Sigmoid colon (tissue), 4 donors: ENCODE measurements around the gene BRF1.

Experiments
- CTCF ChIP-seq, 4 experiments: fragments of 450-650 bp in 3 of 4; fragments of 200-600 bp in 1 of 4; IDR thresholded peaks; one replicate each; pipeline ENCODE4 v1.5.1; 2016 to 2019; ENCODE audit warnings: antibody characterized with exemption in 4 of 4, mild to moderate bottlenecking in 3 of 4, moderate library complexity in 2 of 4
- POLR2A ChIP-seq, 2 donors: fragments of 450-650 bp; IDR thresholded peaks; one replicate each; pipeline ENCODE4 v1.6.1; 2016; ENCODE audit warnings: antibody characterized with exemption in 2 of 2, mild to moderate bottlenecking in 2 of 2, moderate library complexity in 2 of 2
- POLR2AphosphoS5 ChIP-seq, 4 donors: sonication (generic); formaldehyde crosslinking; IDR thresholded peaks; one replicate each; pipeline ENCODE4 v1.6.1; 2017; ENCODE audit warnings: antibody characterized with exemption in 4 of 4

DNA sequence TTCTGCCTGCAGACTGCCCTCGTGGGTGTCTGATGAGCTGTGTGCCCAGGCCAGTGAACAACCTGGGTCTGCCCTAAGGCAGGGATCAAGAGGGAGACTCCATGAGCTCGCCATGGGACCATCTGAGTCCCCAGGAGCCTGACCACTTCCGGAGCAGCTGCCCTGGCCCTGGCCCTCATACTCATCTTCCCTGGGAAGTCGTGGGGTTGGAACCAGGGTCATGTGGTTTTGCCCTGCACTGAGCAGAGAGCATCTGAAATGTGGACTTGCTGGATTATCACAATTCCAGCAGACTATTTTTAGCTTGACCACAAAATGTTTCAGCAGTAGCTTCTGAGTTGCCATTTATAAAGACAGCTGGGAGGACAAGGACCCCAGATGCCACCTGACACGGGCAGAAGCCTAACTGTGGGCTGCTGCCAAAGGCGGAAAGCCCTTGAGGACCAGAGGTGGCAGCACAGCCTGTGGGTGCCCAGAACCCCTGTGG, 45.7 kb downstream of the BRF1 start:
- TF ChIP-seq CTCF (IDR thresholded peaks at IDR 0.05) (no peak), POLR2AphosphoS5 (IDR thresholded peaks at IDR 0.05) (no peak), POLR2A (IDR thresholded peaks at IDR 0.05) (no peak)
